Fibroblast of gingiva (primary cell): Measurements from ENCODE around the gene LRMDA.

Experiments used
- DNase-seq: peaks from one replicate; pipeline ENCODE4 v3.0.0-alpha.2; 2011; ENCODE audit warnings: low read depth

Gene LRMDA

DNA sequence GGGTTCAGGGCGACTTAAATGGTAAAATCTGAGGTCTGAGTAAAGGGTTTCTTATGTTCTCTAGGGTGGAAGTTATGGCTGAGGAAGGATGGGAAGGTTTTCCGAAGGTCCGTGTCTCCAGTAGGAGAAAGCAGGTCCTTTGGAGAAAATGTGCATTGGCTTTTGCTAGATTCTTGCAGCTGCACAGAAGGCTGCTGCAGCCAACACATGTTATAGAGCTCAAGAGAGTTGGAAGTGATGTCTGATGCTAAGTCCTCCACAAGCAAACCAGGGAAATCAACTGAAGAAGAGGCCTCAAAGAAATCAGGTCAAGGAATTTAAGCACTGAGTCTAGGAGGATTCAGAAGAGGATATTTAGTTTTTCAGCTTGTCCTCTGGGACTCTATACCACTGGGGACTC lies 404.6 kb downstream of the LRMDA start:
- no peak for DNase-seq

DNA sequence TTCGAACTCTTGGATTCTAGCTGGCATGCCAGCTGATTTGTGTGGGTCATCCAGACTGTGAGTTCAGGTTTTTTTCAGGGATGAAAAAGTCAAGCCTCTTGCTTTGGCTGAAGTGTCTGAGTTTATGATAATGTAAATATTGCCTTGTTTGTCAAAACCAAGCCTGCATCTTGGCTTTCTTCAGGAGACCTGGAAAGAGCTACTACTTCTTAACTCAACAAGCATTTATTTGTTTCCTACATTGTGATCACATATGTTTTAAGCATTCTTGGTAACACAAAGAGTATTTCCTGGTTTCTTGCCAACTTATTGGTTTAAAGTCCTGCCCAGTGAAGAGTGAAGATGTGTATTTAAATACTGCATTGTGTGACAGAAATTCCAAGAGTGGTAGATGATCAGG lies 407.1 kb downstream of the LRMDA start:
- DNase-seq, result no peak

DNA sequence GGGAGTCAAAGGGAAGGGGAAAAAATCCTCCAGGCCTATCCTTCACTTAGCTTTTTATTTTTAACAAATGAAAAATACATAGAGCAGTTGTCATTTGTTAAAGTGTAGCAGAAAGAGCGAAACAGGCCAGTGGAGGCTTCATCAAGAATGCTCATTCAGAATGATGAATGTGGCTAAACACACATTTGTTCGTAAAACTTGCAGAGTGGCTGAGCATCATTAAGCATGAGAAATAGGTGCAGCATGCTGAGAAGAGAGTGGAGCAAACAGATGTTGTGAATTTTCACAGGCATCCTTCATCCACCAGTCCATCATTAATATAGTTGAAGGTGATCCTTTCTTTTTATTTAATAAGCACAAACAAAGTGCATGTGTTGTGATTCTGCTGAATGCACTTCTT lies 407.6 kb downstream of the LRMDA start:
- no peak for DNase-seq

DNA sequence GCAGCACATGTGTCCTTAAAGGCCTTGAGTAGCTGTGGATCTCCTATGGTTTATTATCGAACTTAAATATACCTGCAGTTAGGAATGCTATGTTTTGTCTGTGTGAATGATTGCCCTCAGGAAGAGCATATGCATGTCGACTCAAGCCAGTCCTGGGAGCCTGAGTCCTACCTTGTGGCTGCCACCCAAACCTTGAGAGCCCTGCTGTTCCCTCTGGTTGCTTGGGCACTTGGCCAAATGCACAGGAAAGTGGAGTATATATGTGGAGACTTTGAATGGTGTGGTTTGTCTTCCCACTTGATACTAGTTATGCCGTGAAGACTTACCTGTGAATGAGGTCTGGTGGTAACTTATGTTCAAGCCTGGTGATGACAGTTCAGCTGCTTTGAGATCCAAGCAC lies 409.8 kb downstream of the LRMDA start:
- DNase-seq, result no peak

DNA sequence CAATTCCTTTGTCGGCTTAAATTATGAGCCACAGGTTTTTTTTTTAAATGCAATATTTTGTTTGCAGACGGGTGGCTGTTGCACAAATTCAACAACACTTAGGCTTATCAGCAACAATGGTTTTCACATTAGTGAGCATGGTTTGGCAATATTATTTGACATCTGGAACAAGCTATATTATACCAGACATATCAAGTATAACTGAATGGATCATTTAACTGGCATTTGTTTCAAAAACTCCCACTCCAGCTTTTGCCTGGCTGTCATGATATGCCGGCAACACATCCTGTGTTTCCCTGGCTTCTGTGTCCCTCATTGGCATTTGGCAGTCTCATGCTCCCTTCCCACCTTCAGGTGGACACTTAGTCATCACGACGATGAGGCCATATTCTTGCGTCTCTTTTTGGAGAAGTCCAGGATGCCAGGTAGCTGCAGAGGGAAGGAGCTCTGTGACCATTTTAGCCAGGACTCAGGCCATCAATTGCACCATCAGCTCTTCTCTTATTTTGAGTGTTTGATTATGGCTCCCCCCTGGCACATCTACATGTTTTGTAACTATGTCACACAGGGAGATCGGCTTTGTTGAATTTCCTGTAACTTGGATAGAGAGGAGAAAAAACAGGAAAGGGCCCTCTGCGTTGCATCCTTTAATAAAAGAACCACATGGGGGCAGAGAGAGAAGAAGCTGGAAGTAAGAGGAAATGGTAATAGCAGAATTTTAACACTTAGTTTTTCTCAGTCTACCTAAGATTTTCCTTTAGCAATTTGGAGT lies 413.9 kb downstream of the LRMDA start:
- DNase-seq, result no peak

DNA sequence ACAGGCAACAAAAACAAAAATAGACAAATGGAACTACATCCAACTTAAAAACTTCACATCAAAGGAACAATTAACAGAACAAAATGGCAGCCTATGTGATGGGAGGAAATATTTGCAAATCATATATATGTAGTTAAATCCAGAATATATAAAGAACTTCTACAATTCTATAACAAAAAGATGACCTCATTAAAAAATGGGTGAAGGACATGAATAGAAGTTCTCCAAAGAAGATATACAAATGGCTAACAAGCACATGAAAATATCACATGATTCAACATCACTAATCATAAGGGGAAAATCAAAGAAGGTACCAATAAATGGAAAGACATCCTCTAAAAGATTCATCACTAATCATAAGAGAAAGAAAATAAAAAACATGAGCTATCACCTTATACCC lies 416.1 kb downstream of the LRMDA start:
- no peak for DNase-seq

DNA sequence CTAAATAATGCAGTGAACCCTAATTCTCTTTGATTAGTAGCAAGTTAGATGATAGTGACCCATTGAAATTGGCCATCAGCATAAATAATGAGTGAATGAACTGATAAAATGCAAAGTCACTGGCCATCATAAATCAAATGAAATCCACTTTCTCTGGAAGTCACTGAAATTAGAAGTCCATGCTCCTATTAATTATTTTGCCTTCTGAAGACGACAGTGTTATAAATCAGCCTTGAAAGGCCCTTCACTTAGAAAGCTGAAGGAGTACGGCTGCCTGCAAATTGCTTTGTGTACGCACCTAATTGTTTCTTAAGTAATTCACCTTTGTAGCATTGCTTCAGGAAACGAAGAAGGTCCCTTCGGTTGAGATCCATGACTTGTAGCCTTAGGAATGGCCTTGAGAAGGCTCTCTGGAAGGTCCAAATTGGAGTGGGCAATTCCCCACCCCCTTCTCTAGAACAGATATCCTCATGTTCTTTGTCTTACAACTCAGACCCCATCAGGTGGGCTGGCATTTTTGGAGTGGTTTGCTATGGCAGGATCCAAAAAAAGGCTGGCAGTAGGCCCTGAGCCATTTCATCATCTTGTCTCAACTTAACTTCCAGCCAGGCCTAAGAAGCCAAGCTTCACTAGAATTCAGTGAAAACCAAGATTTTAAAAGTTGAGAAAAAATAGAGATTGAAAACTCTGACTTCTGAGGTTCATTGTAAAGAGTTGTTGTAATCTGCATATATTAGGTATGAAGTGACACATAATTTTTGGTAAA lies 420.3 kb downstream of the LRMDA start:
- DNase-seq, result no peak

DNA sequence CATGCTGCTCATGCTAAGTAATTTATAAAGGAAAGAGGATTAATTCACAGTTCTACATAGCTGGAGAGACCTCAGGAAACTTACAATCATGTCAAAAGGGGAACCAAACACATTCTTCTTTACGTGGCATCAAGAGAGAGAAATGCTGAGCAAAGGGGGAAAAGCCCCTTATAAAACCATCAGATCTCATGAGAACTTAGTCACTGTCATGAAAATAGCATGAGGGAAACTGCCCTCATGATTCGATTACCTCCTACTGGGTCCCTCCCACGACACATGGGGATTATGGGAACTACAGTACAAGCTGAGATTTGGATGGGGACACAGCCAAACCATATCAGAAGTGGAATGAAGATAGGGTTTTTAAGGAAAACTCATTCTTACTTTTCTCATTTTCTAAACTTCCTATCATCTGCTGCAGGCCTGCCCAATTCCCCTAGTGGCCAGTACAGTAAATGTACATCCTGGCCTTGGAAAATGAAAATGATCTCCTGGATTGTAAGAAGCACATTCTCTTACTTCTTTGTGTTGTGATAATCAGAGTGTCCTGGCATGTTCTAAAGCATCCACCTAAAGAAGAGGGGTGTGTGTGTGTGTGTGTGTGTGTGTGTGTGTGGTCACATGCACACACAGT lies 421.5 kb downstream of the LRMDA start:
- DNase-seq, result no peak

DNA sequence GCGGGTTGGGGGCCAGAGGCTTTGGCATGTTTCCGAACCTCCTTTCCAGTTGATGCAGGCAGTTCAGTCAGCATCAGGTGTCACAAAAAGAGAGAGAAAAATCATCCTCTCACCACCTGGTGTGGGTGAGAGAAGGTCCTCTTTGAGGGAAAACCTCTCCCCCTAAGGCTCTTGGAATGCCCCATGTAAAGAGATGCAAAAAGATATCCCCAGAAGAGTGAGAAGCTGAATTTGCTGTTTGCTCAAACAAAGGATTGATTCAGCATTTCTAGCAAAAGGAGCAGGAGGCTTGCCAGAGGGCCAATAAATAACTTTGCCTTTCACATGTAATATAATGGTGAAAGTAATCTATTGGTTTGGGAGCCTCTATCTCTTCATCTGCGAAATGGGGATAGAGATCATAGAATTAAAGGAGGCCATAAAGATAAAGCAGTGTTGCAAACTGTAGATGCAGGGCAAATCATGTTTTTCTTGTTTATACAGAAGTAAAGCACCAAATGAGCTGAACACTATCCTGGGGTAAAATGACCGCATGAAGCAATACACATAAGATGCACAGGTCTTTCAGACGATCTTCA lies 425.9 kb downstream of the LRMDA start:
- DNase-seq, result no peak

DNA sequence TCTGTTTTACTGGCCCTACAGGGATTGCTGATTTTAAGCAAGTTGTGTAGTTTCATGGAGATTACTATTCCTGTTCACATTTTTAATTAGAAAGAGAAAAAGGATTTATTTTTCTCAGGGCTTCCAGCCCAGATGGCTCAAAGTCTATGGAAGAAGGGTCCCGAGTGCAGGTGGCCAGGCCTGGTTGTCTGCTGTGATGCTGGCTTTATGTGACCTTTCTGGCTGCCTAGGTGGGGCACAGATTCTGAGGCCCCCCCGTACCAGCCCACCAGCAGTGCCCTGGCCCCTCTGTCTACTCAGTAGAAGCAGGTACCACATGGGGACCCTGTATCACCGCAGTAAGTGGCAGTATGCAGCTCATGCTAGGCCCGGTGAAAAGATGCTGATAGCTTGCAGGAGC lies 426.5 kb downstream of the LRMDA start:
- no peak for DNase-seq

DNA sequence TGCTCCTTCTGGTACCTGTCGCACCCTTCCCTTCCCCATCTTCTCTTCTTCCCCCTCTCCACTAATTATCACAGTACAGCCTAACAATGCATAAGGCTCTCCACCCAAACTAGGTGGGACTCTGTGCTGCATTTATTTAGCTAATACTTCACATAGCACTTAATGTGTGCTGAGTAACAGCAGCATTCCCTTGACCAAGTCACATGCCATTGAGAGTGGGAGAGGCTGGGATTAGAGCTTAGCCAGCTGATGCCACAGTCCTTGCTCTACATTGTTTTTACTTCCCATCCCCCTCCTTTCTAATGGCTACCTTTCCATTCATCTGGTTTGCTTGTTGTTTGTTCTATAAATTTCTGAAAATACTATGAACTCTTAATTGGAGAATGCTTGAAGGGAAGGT lies 426.9 kb downstream of the LRMDA start:
- DNase-seq, result no peak

DNA sequence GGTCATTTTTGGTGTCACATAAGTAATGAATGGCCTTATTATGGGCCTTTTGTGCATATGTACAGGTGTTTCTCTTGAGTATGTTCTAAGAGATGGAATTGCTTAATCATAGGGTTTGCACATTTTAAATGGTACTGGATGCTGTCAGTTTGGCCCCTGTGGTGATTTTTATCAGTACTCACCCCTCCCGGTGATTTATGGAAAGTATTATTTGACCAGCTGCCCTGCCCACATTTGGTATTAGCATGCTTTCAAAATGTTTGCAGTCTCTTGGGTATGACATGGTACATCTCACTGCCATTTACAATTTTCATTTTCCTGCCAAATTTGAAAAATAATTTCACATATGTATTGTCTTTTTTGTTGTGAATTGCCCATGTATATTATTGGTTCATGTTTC lies 427.7 kb downstream of the LRMDA start:
- DNase-seq, result no peak

DNA sequence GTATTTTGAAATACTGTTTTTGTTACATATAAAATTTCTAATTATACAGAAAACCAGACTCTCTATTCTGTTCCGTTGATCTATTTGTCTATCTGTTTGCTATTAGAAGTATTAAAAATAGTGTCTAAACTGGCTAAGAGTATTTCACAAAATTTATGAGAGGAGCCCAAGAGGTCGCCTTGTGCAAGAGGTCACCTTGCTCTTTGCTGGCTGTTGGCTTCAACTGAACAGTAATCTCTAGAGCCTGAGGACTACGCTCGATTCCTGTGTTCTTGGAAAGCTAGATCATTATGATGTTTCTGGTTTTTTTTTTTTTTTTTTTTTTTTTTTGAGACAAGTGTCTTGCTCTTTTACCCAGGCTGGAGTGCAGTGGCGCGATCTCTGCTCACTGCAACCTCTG lies 428.6 kb downstream of the LRMDA start:
- DNase-seq, result no peak

DNA sequence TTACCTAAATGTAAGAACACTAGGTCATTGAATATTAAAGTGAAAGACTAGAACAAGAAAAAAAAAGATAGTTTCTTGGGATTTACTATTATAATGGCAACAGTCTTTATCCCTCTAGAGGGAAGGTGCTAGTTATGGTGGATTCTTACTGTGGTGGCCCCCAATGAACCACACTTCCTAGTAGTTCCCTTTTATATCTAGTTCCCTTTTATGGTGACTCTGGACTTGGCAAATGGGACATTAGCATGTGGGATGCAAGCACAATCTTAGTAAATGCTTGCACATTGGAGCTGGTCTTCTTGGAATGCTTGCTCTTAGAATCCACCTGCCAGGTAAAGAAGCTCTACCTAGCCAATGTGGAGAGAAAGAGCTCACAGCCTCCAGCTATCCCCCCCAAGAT lies 430.2 kb downstream of the LRMDA start:
- DNase-seq, result no peak

DNA sequence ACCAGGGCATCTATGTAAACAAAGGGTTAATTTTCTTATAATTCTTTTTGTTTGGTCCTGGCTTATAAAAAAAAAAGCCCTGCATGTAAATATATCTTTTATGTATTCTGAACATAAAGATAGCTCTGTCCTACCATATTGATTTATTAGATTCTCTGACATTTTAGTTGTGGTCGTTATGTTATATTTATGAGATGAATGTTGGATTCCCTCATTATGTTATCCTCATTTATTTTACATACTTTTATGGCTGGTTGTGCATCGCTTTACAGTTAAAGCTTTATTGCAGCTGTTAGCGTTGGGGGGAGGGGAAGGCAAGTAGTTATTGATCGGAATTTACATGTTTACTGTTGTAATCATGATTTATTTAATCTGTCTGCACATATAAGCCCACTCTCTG lies 431.5 kb downstream of the LRMDA start:
- DNase-seq, result no peak

DNA sequence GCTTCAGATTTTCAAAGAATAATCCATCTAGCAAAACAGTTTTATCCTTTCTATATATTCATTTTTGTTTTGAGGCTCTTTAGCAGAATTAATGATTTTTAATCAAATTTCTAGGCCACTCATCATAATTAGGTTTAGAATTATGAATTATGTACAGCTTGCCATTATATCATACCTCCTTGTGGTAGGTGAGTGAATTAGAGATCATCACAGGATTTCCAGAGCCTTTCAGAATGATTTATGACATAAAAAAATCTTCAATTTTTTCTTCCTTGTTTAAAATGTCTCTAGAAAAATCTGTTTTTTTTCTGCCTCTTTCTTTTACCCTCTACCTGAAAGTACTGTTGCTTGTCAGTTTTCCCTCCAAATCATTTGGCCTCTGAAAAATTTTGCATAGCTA lies 433.3 kb downstream of the LRMDA start:
- DNase-seq, result no peak

DNA sequence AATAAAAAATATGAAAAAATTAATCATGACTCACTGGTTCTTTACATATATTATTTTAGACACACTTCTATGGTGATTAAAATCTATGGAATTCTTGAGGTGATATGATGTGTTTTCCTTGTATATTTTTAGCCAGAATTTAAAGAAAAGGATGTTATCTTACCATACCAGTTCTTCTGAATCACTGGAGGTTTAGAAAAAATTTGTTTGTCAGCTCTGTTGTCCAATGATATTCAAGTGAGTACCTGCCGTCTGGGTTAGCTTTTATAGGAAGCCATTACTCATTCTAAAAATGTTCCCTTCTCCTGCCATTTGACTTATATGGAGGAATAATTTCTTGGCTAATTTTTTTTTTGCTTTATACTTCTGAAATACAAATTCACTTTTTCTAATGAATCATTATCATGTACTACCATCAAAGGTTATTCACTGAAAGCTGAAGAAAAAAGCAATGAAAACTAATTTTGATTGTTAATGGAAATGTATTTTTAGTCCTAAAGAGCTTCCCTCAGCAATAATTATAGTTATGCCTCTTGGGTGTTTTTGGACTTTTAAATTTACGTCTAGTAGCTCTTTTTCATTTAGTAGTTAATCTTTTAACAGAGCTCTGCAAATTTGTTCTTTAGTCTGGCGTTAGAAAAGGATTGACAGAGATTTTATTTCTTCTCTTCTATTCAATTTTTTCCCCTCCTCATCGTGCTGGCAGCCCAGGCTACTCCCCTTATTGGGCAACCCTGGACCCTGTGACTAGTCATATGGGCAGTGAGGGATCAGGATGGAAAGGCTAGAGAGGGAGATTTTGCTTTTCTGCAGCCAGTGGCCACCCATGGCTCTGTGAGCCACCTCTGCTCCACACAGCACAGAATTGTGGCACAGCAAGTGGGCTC lies 434.2 kb downstream of the LRMDA start:
- no peak for DNase-seq

DNA sequence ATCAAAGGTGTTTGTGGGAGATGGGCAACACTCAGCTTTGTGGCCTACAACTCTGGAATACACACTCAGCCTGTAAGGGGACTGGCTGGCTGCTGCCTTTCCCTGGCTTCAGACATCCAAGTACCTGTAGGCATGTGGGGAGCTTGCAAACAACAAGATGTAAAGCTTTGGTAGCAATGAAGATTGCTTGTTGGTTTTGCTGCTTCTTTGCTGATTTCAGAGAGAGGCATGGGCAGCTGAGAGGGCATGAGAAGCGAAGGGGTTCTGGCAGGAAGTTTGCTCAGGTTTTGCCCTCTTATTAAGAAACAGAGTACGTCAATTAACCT lies 434.8 kb downstream of the LRMDA start:
- no peak for DNase-seq

DNA sequence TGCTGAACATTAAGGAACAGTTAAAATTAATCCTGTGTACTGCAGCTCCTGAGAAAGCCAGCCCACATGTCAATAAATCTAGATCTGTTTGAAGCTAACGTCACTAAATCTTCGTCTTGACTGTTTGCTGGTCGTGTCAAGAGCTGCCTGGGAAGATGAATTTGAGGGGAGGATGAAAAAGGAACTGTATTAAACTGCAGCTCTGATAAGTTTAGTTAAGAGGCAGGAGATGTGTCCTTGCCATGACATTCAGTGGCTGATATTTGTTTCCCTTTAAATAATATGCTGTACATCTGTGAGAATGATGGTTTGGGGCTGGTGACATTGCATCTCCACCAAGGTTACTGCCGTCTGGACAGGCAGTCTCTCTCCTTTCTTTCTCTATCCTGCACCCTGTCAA lies 435.3 kb downstream of the LRMDA start:
- DNase-seq, result no peak

DNA sequence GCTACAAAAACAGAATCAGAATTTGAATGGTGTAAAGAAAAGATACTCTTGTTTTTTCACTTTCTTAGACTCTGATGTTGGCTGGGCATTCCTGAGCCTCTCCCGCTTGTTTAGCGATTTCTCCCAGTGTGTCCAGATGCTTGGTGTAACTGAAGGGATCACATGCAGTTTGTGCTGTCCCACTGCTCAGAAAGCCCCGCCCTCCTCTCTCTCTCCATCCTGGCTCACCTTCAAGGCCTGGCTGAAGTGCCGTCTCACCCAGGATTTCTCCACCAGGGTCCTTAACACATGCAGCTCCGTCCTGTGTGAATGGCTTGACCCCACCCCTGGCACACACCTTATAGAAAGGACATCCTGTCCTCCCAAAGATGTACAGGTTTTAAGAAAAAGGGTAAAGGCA lies 437.1 kb downstream of the LRMDA start:
- no peak for DNase-seq

DNA sequence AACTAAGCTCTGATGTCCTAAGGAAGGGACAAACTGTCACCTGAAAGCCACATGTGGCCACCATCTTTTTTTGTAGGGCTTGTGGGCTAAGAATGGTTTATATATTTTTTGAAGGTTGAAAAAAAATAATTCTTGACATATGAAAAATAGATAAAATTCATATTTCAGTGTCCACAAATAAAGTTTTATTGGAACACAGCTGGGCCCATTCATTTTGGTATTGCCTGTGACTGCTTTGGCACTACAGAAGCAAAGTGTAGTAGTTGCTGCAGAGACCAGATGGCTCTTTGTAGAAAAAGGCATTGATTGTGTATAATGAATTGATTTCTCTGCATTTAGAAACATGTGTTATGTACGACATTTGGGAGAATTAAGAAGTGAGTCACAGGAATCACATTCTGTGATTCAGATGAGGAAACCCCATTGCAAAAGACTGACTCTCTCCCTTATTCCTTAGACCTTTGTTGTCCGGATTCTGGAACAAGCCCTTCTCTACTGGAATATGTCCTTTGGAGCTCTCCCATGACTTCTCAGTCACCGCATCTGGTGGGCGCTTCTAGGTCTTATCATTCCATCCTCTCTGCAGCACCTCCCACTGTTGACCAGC lies 438.7 kb downstream of the LRMDA start:
- DNase-seq, result no peak

DNA sequence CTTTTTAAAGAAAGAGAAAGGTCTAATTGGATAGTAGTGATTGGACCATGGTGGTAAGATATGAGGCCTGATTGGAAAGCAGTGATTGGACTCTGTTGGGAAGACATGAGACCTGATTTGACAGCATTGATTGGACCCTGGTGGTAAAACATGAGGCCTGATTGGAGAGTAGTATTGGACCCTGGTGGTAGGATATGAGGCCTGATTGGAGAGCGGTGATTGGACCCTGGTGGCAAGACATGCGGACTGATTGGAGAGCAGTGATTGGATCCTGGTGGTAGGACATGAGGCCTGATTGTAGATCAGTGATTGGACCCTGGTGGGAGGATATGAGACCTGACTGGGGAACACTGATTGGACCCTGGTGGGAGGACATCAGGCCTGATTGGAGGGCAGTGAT lies 444.3 kb downstream of the LRMDA start:
- no peak for DNase-seq
